ENCODE measurements around the gene PLAAT2. TPM values are rescaled to one million over a fixed set of nuclear protein-coding genes. Genes with fewer than 3 reads are reported as not detected.

Gene PLAAT2
- total and polyA plus RNA-seq, 9 of the 15 experiments (the other 6 are each of a cell fraction or from before 2014, with no cell fraction given) = not detected

GRCh38 chr11:63510360-63511047 is 52.7 kb downstream of the PLAAT2 start (continued):
- TF ChIP-seq CREB5 (CRISPR knock-in tag; IDR thresholded peaks at IDR 0.05) = no peak
- TF ChIP-seq SIRT6 (IDR thresholded peaks at IDR 0.05; ENCODE audit: low read depth, low read length) = no peak
- no peak for TF ChIP-seq NELFE (IDR thresholded peaks at IDR 0.05; ENCODE audit: insufficient read depth, insufficient read length)
- TF ChIP-seq TEAD1 (CRISPR knock-in tag; IDR thresholded peaks at IDR 0.05) = no peak
- TF ChIP-seq SAFB2 (IDR thresholded peaks at IDR 0.05; ENCODE audit: borderline replicate concordance, low read depth, low read length, severe bottlenecking) = no peak
- TF ChIP-seq FOXJ2 (tag; IDR thresholded peaks at IDR 0.05) = no peak
- no peak for TF ChIP-seq MNT (conservative IDR thresholded peaks at IDR 0.05)

All from K562 (cell line).